Measurements from ENCODE around the gene TTYH3. TPM values are rescaled to one million over a fixed set of nuclear protein-coding genes. Genes with fewer than 3 reads are reported as not detected.

Gene TTYH3
- total and polyA plus RNA-seq, 2 donors (not counting 1 experiment from before 2014, with no cell fraction given): 17.4 to 19.7 TPM

DNA sequence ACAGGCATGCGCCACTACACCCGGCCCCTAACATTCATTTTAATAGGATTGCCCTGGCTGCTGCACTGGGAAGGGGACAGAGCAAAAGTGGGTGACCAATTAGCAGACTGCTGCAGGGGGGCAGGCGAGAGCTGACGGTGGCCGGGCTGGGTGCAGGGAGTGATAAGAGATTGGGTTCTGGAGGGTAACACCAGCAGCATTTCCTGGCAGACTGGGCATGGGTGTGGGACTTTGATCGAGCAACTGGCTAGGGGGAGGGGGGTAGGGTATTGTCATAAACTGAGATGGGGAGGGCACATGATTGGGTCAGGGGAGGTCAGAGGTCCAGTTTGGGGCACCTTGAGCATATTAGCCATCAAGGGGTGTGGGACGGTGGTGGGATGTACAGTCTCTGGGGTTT is 36.1 kb downstream of the TTYH3 start:
- Histone ChIP-seq H4K20me1 (ENCODE audit: control insufficient read depth, extremely low read depth, insufficient read depth, low read length) (no peaks in the 10 kb centered on the region), H3K27me3 (ENCODE audit: control insufficient read depth, insufficient read depth, low read length) (peaks cover 5% of the 10 kb centered on the region), H3K9me3 (ENCODE audit: control insufficient read depth, insufficient read depth, low read depth, low read length) (no peaks in the 10 kb centered on the region), H3K36me3 (ENCODE audit: control insufficient read depth, insufficient read depth, low read length) (no peaks in the 10 kb centered on the region), H3K27ac (ENCODE audit: insufficient read depth, low read length) (no peak overlapping the region), H3K9ac (ENCODE audit: insufficient read depth, low read length) (no peak overlapping the region), H3K4me3 (replicated peaks in 1 of 4; ENCODE audit: control extremely low read depth in 1 of 4, insufficient read depth in 1 of 4, low read depth in 3 of 4, low read length in 4 of 4) (no peak overlapping the region), H3K4me1 (ENCODE audit: control insufficient read depth, extremely low read depth, insufficient read depth, low read length) (no peaks in the 10 kb centered on the region), H3K79me2 (ENCODE audit: control insufficient read depth, insufficient read depth, low read length) (no peaks in the 10 kb centered on the region), H2AFZ (ENCODE audit: low read length) (no peak overlapping the region), H3K4me2 (ENCODE audit: extremely low read depth, insufficient read depth, low read length) (no peak overlapping the region)
- DNase-seq (ENCODE audit: low read depth in 2 of 2): no peak
- no peak for TF ChIP-seq EZH2 (IDR thresholded peaks at IDR 0.05; ENCODE audit: low read length, missing control alignments)
- TF ChIP-seq, protein P1, sequence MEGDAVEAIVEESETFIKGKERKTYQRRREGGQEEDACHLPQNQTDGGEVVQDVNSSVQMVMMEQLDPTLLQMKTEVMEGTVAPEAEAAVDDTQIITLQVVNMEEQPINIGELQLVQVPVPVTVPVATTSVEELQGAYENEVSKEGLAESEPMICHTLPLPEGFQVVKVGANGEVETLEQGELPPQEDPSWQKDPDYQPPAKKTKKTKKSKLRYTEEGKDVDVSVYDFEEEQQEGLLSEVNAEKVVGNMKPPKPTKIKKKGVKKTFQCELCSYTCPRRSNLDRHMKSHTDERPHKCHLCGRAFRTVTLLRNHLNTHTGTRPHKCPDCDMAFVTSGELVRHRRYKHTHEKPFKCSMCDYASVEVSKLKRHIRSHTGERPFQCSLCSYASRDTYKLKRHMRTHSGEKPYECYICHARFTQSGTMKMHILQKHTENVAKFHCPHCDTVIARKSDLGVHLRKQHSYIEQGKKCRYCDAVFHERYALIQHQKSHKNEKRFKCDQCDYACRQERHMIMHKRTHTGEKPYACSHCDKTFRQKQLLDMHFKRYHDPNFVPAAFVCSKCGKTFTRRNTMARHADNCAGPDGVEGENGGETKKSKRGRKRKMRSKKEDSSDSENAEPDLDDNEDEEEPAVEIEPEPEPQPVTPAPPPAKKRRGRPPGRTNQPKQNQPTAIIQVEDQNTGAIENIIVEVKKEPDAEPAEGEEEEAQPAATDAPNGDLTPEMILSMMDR (conservative IDR thresholded peaks at IDR 0.05 in 1 of 2, IDR thresholded peaks at IDR 0.05 in 1 of 2; ENCODE audit: low read depth in 1 of 2, low read length in 2 of 2): no peak

DNA sequence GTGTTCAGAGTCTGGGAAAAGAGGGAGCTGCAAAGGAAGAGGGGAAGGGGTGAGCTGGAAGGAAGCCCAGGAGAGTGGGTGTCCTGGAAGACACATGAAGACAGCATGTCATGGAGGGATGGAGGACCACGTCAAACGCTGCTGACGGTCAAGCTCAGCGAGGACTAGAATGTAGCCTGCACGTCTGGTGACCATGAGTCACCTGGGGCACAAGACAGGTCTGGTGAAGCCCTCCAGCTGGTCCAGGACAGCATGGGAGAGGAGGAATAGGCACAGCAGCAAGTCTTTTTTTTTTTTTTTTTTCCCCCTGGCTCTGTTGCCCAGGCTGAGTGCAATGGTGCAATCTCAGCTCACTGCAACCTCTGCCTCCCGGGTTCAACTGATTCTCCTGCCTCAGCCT is 36.6 kb downstream of the TTYH3 start:
- Histone ChIP-seq H3K9me3 (ENCODE audit: control insufficient read depth, insufficient read depth, low read depth, low read length) (no peaks in the 10 kb centered on the region), H3K4me2 (ENCODE audit: extremely low read depth, insufficient read depth, low read length) (no peak overlapping the region), H3K4me3 (replicated peaks in 1 of 4; ENCODE audit: control extremely low read depth in 1 of 4, insufficient read depth in 1 of 4, low read depth in 3 of 4, low read length in 4 of 4) (no peak overlapping the region), H3K79me2 (ENCODE audit: control insufficient read depth, insufficient read depth, low read length) (no peaks in the 10 kb centered on the region), H3K9ac (ENCODE audit: insufficient read depth, low read length) (no peak overlapping the region), H3K36me3 (ENCODE audit: control insufficient read depth, insufficient read depth, low read length) (no peaks in the 10 kb centered on the region), H4K20me1 (ENCODE audit: control insufficient read depth, extremely low read depth, insufficient read depth, low read length) (no peaks in the 10 kb centered on the region), H3K27me3 (ENCODE audit: control insufficient read depth, insufficient read depth, low read length) (peaks cover 5% of the 10 kb centered on the region), H3K4me1 (ENCODE audit: control insufficient read depth, extremely low read depth, insufficient read depth, low read length) (no peaks in the 10 kb centered on the region), H3K27ac (ENCODE audit: insufficient read depth, low read length) (no peak overlapping the region), H2AFZ (ENCODE audit: low read length) (no peak overlapping the region)
- peak; percentile 60 to 91 for DNase-seq (ENCODE audit: low read depth in 2 of 2)
- TF ChIP-seq, protein P1 (conservative IDR thresholded peaks at IDR 0.05 in 1 of 2, IDR thresholded peaks at IDR 0.05 in 1 of 2; ENCODE audit: low read depth in 1 of 2, low read length in 2 of 2): no peak
- no peak for TF ChIP-seq EZH2 (IDR thresholded peaks at IDR 0.05; ENCODE audit: low read length, missing control alignments)

DNA sequence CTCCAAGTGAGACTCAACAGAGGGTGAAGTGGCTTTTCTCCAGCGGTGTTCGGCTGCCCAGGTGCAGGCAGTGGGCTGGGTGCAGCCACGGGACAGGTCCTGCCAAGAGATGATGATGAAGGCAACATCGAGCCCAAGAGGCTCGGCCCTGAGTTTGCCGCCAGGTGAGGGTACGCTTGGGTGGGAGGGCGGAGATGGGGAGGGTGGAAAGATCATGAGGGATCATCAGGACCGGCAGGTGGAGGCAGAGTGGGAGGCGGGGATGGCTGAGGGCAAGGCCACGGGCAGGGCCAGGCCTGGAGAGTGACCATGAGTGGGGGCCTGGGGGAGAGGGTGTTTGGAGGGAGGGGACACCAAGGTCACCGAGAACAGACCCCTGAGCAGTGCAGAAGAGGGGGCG is 38.4 kb downstream of the TTYH3 start:
- DNase-seq (ENCODE audit: low read depth in 2 of 2): no peak
- H4K20me1 ChIP-seq (ENCODE audit: control insufficient read depth, extremely low read depth, insufficient read depth, low read length): no peaks in the 10 kb centered on the region
- no peak overlapping the region for H3K4me3 ChIP-seq (replicated peaks in 1 of 4; ENCODE audit: control extremely low read depth in 1 of 4, insufficient read depth in 1 of 4, low read depth in 3 of 4, low read length in 4 of 4)
- H3K36me3 ChIP-seq (ENCODE audit: control insufficient read depth, insufficient read depth, low read length): no peaks in the 10 kb centered on the region
- TF ChIP-seq, protein P1 (conservative IDR thresholded peaks at IDR 0.05 in 1 of 2, IDR thresholded peaks at IDR 0.05 in 1 of 2; ENCODE audit: low read depth in 1 of 2, low read length in 2 of 2): no peak
- no peak for TF ChIP-seq EZH2 (IDR thresholded peaks at IDR 0.05; ENCODE audit: low read length, missing control alignments)
- H3K9ac ChIP-seq (ENCODE audit: insufficient read depth, low read length): no peak overlapping the region
- no peak overlapping the region for H2AFZ ChIP-seq (ENCODE audit: low read length)
- H3K79me2 ChIP-seq (ENCODE audit: control insufficient read depth, insufficient read depth, low read length): no peaks in the 10 kb centered on the region
- H3K27me3 ChIP-seq (ENCODE audit: control insufficient read depth, insufficient read depth, low read length): peaks cover 5% of the 10 kb centered on the region
- no peaks in the 10 kb centered on the region for H3K4me1 ChIP-seq (ENCODE audit: control insufficient read depth, extremely low read depth, insufficient read depth, low read length)
- H3K27ac ChIP-seq (ENCODE audit: insufficient read depth, low read length): no peak overlapping the region
- no peak overlapping the region for H3K4me2 ChIP-seq (ENCODE audit: extremely low read depth, insufficient read depth, low read length)
- no peaks in the 10 kb centered on the region for H3K9me3 ChIP-seq (ENCODE audit: control insufficient read depth, insufficient read depth, low read depth, low read length)

All from fibroblast of lung (primary cell).